EL (cell line): ENCODE results near the gene CCDC154.
"Not testable (repeated sequence)": the region's sequence is repeated elsewhere in the genome, so short reads cannot be mapped to it uniquely, and the experiment has no call there.

Experiments
- DNase-seq: peaks from one replicate; pipeline ENCODE4 v3.0.0-alpha.2; 2016

CCDC154 gene

GRCh38 chr16:1452530-1452929 lies 8.2 kb upstream of the CCDC154 start:
- no peak for DNase-seq

DNA sequence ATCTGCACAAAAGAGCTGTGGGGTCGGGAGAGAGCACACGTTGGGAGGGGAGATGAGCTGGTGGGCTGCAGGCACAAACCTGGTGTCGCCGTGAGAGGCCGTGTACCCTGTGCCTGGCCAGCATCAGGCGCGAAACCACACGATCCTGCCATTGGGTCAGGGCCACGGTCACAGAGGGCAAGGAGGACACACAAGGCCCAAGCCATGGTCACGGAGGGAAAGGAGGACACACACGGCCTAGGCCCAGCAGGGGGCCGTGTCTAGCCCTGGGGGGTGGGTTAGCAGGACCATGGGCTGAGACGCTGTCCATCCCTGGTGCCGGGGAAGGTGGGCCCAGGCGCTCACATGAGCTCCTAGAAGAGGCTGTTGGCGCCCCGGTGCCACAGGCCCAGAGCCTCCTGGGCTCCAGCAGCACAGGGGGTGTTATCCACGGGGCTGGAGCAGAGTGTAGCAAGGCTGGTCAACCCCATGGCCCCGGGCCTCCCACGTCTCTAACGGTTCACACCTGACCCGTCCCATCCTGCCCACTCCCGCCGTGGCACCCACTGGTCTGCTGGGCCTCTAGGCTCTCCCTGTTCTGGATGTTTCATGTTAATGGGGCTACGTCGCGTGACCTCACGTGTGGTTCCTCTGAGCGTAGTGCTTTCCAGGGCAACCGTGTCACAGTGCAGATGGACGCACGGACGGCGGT lies 7.5 kb upstream of the CCDC154 start:
- no peak for DNase-seq

DNA sequence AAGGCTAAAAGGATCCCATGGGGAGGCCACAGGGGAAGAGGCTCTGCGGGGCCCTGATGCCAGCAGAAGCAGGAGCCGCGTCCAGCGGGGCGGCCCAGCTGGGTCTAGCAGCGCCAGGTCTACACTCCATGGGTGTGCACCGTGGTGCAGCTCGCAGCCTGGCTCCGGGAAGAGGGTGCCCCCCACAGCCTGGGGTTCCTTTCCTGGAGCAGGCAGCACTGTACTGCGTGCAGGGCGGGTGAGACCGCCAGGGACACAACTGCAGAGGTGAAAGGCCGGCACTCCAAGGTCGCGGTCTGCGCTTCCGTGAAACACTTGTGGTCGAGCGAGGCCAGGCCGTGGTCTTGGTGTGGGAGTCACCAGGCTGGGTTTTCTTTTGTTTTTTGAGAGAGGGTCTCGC lies 6.5 kb upstream of the CCDC154 start:
- DNase-seq: no peak

- DNase-seq: no peak
These were observed 5.9 kb upstream of the CCDC154 start for GRCh38 chr16:1450218-1450617.

- DNase-seq: no peak
These were observed 4.9 kb upstream of the CCDC154 start for GRCh38 chr16:1449201-1449788.

- DNase-seq: no peak
These were observed 4.3 kb upstream of the CCDC154 start for GRCh38 chr16:1448536-1449116.

DNA sequence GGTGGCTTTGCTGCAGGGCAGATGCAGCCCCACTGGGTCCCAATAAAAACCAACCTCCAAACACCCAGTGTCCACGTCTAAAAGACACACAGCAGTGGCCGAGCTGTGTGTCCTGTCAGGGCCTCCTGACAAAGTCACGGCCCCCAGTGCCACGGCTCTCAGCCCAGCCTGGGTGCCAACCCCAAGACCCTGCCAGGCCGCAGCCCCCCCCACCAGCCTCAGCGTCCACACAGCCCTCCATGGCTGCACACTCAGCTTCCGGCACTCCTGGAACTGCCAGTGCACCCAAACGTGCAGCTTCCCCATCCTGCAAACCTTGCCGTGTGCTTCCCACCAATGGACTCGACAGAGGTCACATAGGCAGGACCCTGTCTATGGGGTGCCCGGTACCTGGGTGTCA lies 3.6 kb upstream of the CCDC154 start:
- DNase-seq: no peak

GRCh38 chr16:1446296-1447080 lies 2.1 kb upstream of the CCDC154 start:
- DNase-seq: no peak

- no peak for DNase-seq
These were observed 1.3 kb upstream of the CCDC154 start for GRCh38 chr16:1445518-1446203.

DNA sequence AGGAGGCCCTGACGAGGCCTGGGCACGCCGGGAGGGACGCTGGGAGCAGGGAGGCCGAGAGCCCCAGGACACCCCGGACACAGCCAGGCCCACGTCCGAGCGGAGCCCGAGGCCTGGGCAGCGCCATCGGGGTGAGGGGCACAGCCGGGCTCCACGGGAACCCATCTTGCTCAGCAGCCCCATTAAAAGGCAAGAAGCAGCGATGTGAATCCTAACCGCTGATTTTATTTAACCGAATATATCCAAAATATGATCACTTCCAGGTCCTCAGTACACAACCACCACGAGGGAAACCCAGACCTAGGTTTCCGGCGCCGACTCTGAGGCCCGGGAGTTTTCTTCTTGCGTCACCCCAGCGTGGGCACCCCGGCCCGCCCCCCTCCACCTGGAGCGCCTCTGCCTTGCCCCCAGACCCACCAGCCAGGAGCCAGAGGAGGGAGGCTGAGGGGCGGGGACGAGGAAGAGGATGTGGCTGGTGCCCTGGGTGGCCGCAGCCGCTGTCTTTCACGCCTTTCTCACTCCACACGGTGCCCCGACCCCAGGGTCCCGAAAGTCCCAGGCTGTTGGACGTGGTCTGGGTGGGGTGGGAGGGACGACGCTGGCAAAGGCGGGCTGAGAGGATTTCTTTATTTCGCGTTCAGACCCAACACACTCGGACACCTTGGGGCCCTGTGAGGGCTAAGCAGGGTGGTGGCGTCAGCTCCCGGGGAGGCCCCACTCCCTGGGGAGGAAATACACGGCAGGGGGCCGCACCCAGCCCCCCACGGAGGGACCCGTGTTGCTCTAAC lies 568 bp upstream of the CCDC154 start:
- no peak for DNase-seq

DNA sequence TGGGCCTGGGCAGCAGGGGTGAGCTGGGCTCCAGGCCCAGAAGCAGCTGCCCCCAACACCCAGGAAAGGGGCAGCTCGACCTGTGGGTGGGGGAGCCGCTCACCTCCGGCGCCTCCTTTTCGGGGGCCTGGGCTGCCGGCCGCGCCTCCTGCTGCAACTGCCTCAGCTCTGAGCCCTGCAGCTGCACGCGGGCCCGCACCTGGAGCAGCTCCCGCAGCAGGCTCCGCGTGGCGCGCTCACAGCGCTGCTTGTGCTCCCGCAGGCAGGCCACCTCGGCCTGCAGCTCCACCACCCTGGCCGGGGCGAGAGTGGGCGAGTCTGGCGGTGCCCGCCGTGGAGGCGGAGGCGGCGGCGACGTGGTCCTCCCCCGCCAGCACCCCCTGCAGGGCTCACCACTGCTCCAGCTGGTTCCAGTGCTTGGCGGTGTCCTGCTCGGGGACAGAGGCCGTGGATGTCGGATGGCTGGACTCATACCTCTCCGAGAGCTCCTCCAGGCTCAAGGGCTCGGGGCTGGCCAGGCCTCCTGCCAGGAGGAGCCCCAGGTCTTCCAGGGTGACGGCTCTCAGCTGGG lies 868 bp downstream of the CCDC154 start:
- no peak for DNase-seq

DNA sequence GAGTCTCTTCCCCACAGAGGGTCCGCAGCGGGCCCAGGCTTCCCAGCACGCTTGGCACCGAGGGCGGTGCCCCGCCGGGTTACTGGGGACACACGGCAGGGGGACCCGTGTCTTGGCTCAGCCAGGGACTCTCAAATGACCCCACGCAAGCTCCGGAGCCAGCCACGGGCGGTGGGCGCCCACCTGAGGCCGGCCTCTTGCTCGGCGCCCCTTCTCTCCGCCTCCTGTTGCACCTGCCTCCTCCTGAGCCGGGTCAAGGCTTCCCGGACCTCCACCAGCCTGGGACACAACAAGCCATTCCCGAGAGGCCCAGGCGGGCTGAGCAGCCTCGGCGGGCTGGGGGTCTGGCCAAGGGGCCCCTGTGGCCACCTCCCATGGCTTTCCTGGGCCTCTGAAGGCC lies 1.7 kb downstream of the CCDC154 start:
- DNase-seq: no peak

- DNase-seq: no peak
These were observed 2.9 kb downstream of the CCDC154 start for GRCh38 chr16:1441391-1441829.

- DNase-seq: not testable (repeated sequence)
These were observed 4.7 kb downstream of the CCDC154 start for GRCh38 chr16:1439699-1440074.

DNA sequence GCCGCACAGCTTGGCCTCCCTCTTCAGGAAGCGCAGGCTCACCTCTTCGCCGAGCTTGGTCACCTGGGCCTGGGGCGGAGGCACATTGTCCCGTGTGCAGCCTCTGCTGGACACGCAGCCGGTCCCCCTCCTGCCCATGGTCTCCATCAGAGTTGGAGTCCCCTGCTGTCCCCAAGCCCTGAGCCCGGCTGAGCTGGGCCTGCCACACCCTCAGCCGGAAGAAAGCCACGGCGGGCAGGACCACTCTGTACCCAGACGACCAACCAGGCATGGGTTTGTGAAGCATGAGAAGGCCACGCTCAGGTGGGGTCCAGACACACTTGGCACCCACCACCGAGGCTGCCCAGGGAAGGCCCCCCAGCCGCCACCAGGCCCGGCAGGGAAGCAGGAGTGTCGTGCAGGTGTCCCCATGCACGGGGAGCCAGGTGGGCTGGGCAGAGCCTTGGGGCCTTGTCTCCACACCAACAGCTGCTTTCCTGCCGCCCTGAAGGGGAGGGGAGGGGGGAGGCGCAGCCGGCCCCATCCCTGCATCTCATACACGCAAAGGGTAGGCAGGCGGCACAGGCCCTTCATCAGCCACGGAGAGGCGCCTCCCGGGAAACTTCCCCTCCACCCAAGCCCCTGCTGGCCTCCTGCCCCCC lies 5.2 kb downstream of the CCDC154 start:
- DNase-seq: no peak

GRCh38 chr16:1438229-1439057 lies 5.9 kb downstream of the CCDC154 start:
- DNase-seq: no peak

GRCh38 chr16:1437606-1438005 lies 6.8 kb downstream of the CCDC154 start:
- DNase-seq: no peak

DNA sequence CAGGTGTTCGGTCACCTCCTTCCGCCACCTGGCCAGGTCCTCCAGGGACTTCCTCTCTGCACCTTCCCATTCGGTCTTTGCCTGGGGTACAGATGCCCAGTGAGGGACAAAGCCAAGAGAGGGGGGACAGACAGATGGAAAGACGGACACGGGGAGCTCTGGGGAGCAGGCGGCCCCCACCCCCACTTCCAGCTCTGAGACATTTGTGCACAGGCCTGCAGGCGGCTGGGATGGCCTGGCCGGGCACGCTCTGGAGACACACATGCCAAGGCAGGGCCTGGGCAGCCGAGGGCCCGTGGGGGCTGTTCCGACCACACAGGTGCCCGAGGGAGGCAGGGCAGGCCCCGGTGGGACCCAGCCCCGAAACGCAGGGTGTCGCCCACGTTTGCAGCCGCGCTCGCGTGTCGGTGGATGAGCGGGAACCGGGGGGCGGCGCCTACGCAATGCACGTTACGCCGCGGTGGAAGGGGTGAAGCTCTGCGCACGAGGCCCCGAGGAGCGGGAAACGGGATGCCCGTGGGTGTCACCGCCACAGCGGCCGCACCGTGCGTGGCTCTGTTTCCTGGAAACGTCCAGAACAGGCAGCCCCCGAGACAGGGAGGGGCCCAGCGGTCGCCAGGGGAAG lies 7.5 kb downstream of the CCDC154 start:
- no peak for DNase-seq

DNA sequence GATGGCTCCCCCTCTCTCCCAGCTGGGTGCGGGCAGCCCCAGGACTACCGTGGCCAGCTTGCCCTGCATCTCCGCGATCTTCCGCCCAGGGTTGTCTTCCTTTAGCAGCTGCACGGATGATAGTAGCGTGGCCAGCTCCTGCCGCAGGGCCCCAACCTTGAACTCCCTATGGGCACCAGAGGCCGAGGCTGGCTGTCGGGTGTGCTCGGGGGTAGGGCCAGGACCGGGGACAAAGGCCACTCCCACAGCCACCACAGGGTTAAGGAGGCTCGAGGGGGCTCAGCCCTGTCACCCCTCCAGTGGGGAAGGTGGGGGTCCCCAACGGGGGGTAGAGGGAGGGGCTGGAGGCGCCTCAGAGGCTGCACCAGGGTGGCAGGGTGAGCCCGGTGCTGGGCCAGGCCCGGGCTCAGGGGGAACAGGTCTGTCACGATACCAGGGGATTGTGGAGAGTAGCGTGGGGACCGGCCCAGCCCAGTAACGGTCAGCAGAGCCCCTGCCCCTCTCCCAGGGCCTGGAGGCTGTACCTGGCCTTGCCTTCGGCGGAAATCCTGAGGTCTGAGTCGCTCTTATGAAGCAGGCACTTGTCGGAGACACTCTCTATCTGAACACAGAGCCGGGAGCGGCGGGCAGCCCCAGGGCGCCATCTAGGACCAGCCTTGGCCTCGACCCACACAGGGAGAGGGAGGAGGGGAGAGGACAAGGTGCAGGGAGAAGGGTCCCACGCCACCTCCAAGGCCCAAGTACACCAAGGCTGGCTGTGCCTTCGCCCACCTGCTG lies 8.2 kb downstream of the CCDC154 start:
- no peak for DNase-seq
